Small intestine (tissue), 7 donors: ENCODE data around the gene INO80E. TPM values are rescaled to one million over a fixed set of nuclear protein-coding genes. Genes with fewer than 3 reads are reported as not detected.
A peak's percentile ranks its signal among the peaks of the same experiment; 100 is the strongest.

ENCODE experiments used
- DNase-seq, 2 donors: peaks; one replicate each; pipeline versions ENCODE4 v3.0.0 to v3.0.0-alpha.2; 2013
- FAIRE-seq: peaks from 2 replicates; lab custom pipeline; 2012; peaks lifted over from hg19 to GRCh38; lab: Jason Lieb, UNC
- H3K27ac ChIP-seq, 3 donors: one replicate each; pipeline ENCODE4 v1.5.1; 2013; ENCODE audit warnings: low read length in 2 of 3, mild to moderate bottlenecking in 2 of 3, control low read depth in 1 of 3, inconsistent platforms in 1 of 3, low read depth in 1 of 3, moderate library complexity in 1 of 3
- H3K27me3 ChIP-seq, 3 donors: one replicate each; pipeline ENCODE4 v1.6.1; 2013; ENCODE audit warnings: low read length in 3 of 3, inconsistent platforms in 1 of 3; ENCODE audit not compliant: control insufficient read depth in 3 of 3, insufficient read depth in 3 of 3
- H3K36me3 ChIP-seq, 3 donors: one replicate each; pipeline ENCODE4 v1.6.1; 2013; ENCODE audit warnings: low read length in 3 of 3, inconsistent platforms in 1 of 3, low read depth in 1 of 3, mild to moderate bottlenecking in 1 of 3, moderate library complexity in 1 of 3; ENCODE audit not compliant: control insufficient read depth in 3 of 3, insufficient read depth in 2 of 3
- H3K4me1 ChIP-seq, 3 donors: one replicate each; pipeline ENCODE4 v1.6.1; 2013; ENCODE audit warnings: low read length in 2 of 3, inconsistent platforms in 1 of 3, low read depth in 1 of 3, mild to moderate bottlenecking in 1 of 3, moderate library complexity in 1 of 3; ENCODE audit not compliant: control insufficient read depth in 3 of 3, insufficient read depth in 2 of 3
- H3K4me3 ChIP-seq, 3 donors: one replicate each; pipeline ENCODE4 v1.5.1; 2013; ENCODE audit warnings: low read length in 3 of 3, control low read depth in 1 of 3, inconsistent platforms in 1 of 3, low read depth in 1 of 3, mild to moderate bottlenecking in 1 of 3, moderate library complexity in 1 of 3
- H3K9me3 ChIP-seq, 2 donors: one replicate each; pipeline ENCODE4 v1.6.1; 2013; ENCODE audit warnings: low read depth in 1 of 2, low read length in 1 of 2; ENCODE audit not compliant: control insufficient read depth in 2 of 2, insufficient read depth in 1 of 2
- WGBS, 3 donors: extraction: QIAGEN DNeasy Blood & Tissue Kit; methylation state at CpG; one replicate each; pipeline ENCODE4 v1.1.7; 2013; 5-methylcytosine and 5-hydroxymethylcytosine counted together
- polyA plus RNA-seq, 4 donors: library from polyadenylated mRNA; stranded (reverse) in 3 of 4; unstranded in 1 of 4; fragments of 200-250 nt in 3 of 4; fragments of 120-200 nt in 1 of 4; gene quantifications; one replicate each; pipeline versions ENCODE4 v1.2.1 to v1.2.3, GENCODE V29; 2013
- donor health status: healthy with polysubstance abuse.
- donor health status: control.
- donor health status: control.
- donor health status: Bipolar disorder and iron deficiency.
- donor health status: healthy.

The INO80E gene
- polyA plus RNA-seq, 4 donors: 49.2 to 80.4 (median 55.9) TPM

- FAIRE-seq (no peak), DNase-seq (no peak)
- Histone ChIP-seq H3K27me3 (peaks cover 0 to 8% (median 0%) of the 10 kb centered on the region in 3 donors), H3K4me1 (peaks cover 0 to 10% (median 0%) of the 10 kb centered on the region in 3 donors), H3K9me3 (no peaks in the 10 kb centered on the region), H3K27ac (no peak overlapping the region), H3K36me3 (peaks cover 0 to 2% (median 0%) of the 10 kb centered on the region in 3 donors), H3K4me3 (no peak overlapping the region)
- 93 to 94% (median 94%) methylated on average over 8 of the region's 8 CpGs for WGBS, 3 donors
These were observed 53.8 kb downstream of the INO80E start for GRCh38 chr16:30049871-30050270.

- WGBS, 3 donors: 85 to 92% (median 86%) methylated on average over 3 of the region's 3 CpGs
- DNase-seq (no peak), FAIRE-seq (no peak)
These were observed 55.5 kb downstream of the INO80E start for GRCh38 chr16:30051518-30051917.

GRCh38 chr16:30052671-30053372, 56.8 kb downstream of the INO80E start:
- Histone ChIP-seq H3K27me3 (no peaks in the 10 kb centered on the region), H3K4me3 (peak overlapping the region; percentile 42 to 76 (median 48)), H3K4me1 (peaks cover 0 to 15% (median 0%) of the 10 kb centered on the region in 3 donors), H3K27ac (no peak overlapping the region), H3K9me3 (no peaks in the 10 kb centered on the region), H3K36me3 (peaks cover 0 to 4% (median 0%) of the 10 kb centered on the region in 3 donors)
- 4 to 7% (median 5%) methylated on average over 43 to 58 of the region's 58 CpGs for WGBS, 3 donors
- FAIRE-seq: no peak
- DNase-seq: peak; percentile 88 to 94

More at GRCh38 chr16:30051518-30051917, 55.5 kb downstream of the INO80E start:
- Histone ChIP-seq H3K36me3 (peaks cover 0 to 4% (median 0%) of the 10 kb centered on the region in 3 donors), H3K27me3 (peaks cover 0 to 2% (median 0%) of the 10 kb centered on the region in 3 donors), H3K9me3 (no peaks in the 10 kb centered on the region), H3K4me1 (peaks cover 0 to 15% (median 0%) of the 10 kb centered on the region in 3 donors), H3K4me3 (no peak overlapping the region), H3K27ac (no peak overlapping the region)

- Histone ChIP-seq H3K27ac (no peak overlapping the region), H3K4me3 (peak overlapping the region; percentile 42 to 76 (median 48)), H3K9me3 (no peaks in the 10 kb centered on the region), H3K4me1 (peaks cover 0 to 15% (median 0%) of the 10 kb centered on the region in 3 donors), H3K27me3 (no peaks in the 10 kb centered on the region), H3K36me3 (peaks cover 0 to 4% (median 0%) of the 10 kb centered on the region in 3 donors)
- 7 to 10% (median 7%) methylated on average over 17 to 19 of the region's 19 CpGs for WGBS, 3 donors
- DNase-seq (peak in 1 of 2 donors; percentile 30), FAIRE-seq (no peak)
These were observed 57.5 kb downstream of the INO80E start for GRCh38 chr16:30053376-30054015.

- no peak overlapping the region for H3K4me3 ChIP-seq
- peaks cover 0 to 15% (median 0%) of the 10 kb centered on the region in 3 donors for H3K4me1 ChIP-seq
- H3K27ac ChIP-seq: no peak overlapping the region
- DNase-seq (no peak), FAIRE-seq (no peak)
- H3K9me3 ChIP-seq: no peaks in the 10 kb centered on the region
- peaks cover 0 to 8% (median 0%) of the 10 kb centered on the region in 3 donors for H3K36me3 ChIP-seq
- 74 to 84% (median 76%) methylated on average over 8 of the region's 8 CpGs for WGBS, 3 donors
- H3K27me3 ChIP-seq: no peaks in the 10 kb centered on the region
These were observed 58.4 kb downstream of the INO80E start for GRCh38 chr16:30054451-30054850.

- FAIRE-seq: no peak
These were observed 59.0 kb downstream of the INO80E start for GRCh38 chr16:30054959-30055553.

More at GRCh38 chr16:30054959-30055553, 59.0 kb downstream of the INO80E start:
- Histone ChIP-seq H3K9me3 (no peaks in the 10 kb centered on the region), H3K4me3 (no peak overlapping the region), H3K36me3 (peaks cover 0 to 14% (median 0%) of the 10 kb centered on the region in 3 donors), H3K27me3 (no peaks in the 10 kb centered on the region), H3K4me1 (peaks cover 0 to 15% (median 0%) of the 10 kb centered on the region in 3 donors), H3K27ac (no peak overlapping the region)
- WGBS, 3 donors: 13 to 32% (median 23%) methylated on average over 10 of the region's 10 CpGs
- peak; percentile 56 to 86 for DNase-seq

Other genes starting within 250 kb of the INO80E start
- gene ZG16, start 218.0 kb upstream of the INO80E start, polyA plus RNA-seq: 100 to 1,000 TPM in 1 of 4 donors, 10 to 100 TPM in 2, 1 to 10 TPM in 1; 4.8 to 186 (median 47.4) TPM
- gene KIF22, start 205.5 kb upstream of the INO80E start, polyA plus RNA-seq: 10 to 100 TPM; 17.0 to 61.7 (median 34.5) TPM
- gene MAZ, start 189.7 kb upstream of the INO80E start, polyA plus RNA-seq: 100 to 1,000 TPM in 2 of 4 donors, 10 to 100 TPM in 2; 91.9 to 269 (median 170) TPM
- 1 to 10 TPM in 2 of 4 donors, under 1 TPM in 1, not detected in 1; 0.27 to 6.3 (median 2.7) TPM for gene PRRT2, start 184.0 kb upstream of the INO80E start, polyA plus RNA-seq
- gene PAGR1, start 180.1 kb upstream of the INO80E start, polyA plus RNA-seq: 10 to 100 TPM; 36.9 to 46.0 (median 43.1) TPM
- 100 to 1,000 TPM; 175 to 558 (median 292) TPM for gene MVP, start 175.8 kb upstream of the INO80E start, polyA plus RNA-seq
- gene CDIPT, start 133.0 kb upstream of the INO80E start, polyA plus RNA-seq: 10 to 100 TPM; 51.9 to 76.9 (median 61.2) TPM
- gene SEZ6L2, start 96.7 kb upstream of the INO80E start, polyA plus RNA-seq: 10 to 100 TPM in 2 of 4 donors, under 1 TPM in 2; 0.67 to 38.9 (median 8.8) TPM
- gene ASPHD1, start 95.8 kb upstream of the INO80E start, polyA plus RNA-seq: 10 to 100 TPM in 1 of 4 donors, 1 to 10 TPM in 2, under 1 TPM in 1; 0.67 to 11.5 (median 3.0) TPM
- 10 to 100 TPM; 10.8 to 26.6 (median 15.9) TPM for gene KCTD13, start 70.0 kb upstream of the INO80E start, polyA plus RNA-seq
- gene TMEM219, start 34.2 kb upstream of the INO80E start, polyA plus RNA-seq: 100 to 1,000 TPM; 163 to 334 (median 242) TPM
- 10 to 100 TPM; 21.6 to 36.7 (median 29.0) TPM for gene TAOK2, start 22.4 kb upstream of the INO80E start, polyA plus RNA-seq
- gene HIRIP3, start 624 bp upstream of the INO80E start, polyA plus RNA-seq: 10 to 100 TPM; 10.1 to 15.2 (median 14.8) TPM
- 1 to 10 TPM in 3 of 4 donors, not detected in 1; 1.3 to 4.6 (median 1.6) TPM for gene DOC2A, start 14.8 kb downstream of the INO80E start, polyA plus RNA-seq
- not detected for gene C16orf92, start 27.0 kb downstream of the INO80E start, polyA plus RNA-seq
- gene TLCD3B, start 35.0 kb downstream of the INO80E start, polyA plus RNA-seq: 1 to 10 TPM in 1 of 4 donors, under 1 TPM in 1, not detected in 2; 0.47 to 1.4 TPM
- 1,000 to 10,000 TPM in 2 of 4 donors, 100 to 1,000 TPM in 2; 406 to 1,111 (median 984) TPM for gene ALDOA, start 69.5 kb downstream of the INO80E start, polyA plus RNA-seq
- gene PPP4C, start 79.8 kb downstream of the INO80E start, polyA plus RNA-seq: 100 to 1,000 TPM in 3 of 4 donors, 10 to 100 TPM in 1; 93.0 to 145 (median 122) TPM
- 1 to 10 TPM in 2 of 4 donors, under 1 TPM in 2; 0.54 to 1.6 (median 1.2) TPM for gene TBX6, start 95.7 kb downstream of the INO80E start, polyA plus RNA-seq
- gene YPEL3, start 100.0 kb downstream of the INO80E start, polyA plus RNA-seq: 100 to 1,000 TPM in 2 of 4 donors, 10 to 100 TPM in 2; 39.6 to 154 (median 99.6) TPM
- 10 to 100 TPM; 13.2 to 23.9 (median 19.5) TPM for gene GDPD3, start 117.3 kb downstream of the INO80E start, polyA plus RNA-seq
- 100 to 1,000 TPM; 174 to 241 (median 194) TPM for gene MAPK3, start 127.0 kb downstream of the INO80E start, polyA plus RNA-seq
- gene CORO1A, start 187.4 kb downstream of the INO80E start, polyA plus RNA-seq: 10 to 100 TPM; 27.3 to 65.7 (median 32.7) TPM
- 100 to 1,000 TPM in 3 of 4 donors, 10 to 100 TPM in 1; 55.8 to 614 (median 378) TPM for gene BOLA2B, start 197.4 kb downstream of the INO80E start, polyA plus RNA-seq
- gene SLX1A, start 197.6 kb downstream of the INO80E start, polyA plus RNA-seq: 100 to 1,000 TPM in 2 of 4 donors, 10 to 100 TPM in 2; 77.2 to 318 (median 185) TPM
- 100 to 1,000 TPM in 2 of 4 donors, 10 to 100 TPM in 2; 34.6 to 376 (median 148) TPM for gene SULT1A3, start 203.0 kb downstream of the INO80E start, polyA plus RNA-seq